Natural killer cell (primary cell): ENCODE results near the gene NECTIN1. TPM values are rescaled to one million over a fixed set of nuclear protein-coding genes. Genes with fewer than 3 reads are reported as not detected.

Experiments used
- ATAC-seq, 3 donors: fragments of 150-1000 bp in 2 of 3; fragments of 200-7000 bp in 1 of 3; cut with Tn5 transposase; 1 replicate in 1 of 3; 2 replicates in 2 of 3; pipeline ENCODE4 v1.10.0; 2021; ENCODE audit warnings: mild to moderate bottlenecking in 2 of 3, moderate library complexity in 2 of 3
- DNase-seq, 2 donors: peaks; one replicate each; pipeline versions ENCODE4 v3.0.0 to v3.0.0-alpha.2; 2013 to 2021; ENCODE audit warnings: mixed read lengths in 1 of 2
- H3K27ac ChIP-seq: one replicate; pipeline ENCODE4 v1.5.1; 2013; ENCODE audit warnings: mild to moderate bottlenecking, low read length
- H3K27me3 ChIP-seq: one replicate; pipeline ENCODE4 v1.6.1; 2013; ENCODE audit warnings: low read length; ENCODE audit not compliant: control insufficient read depth, insufficient read depth
- H3K36me3 ChIP-seq: one replicate; pipeline ENCODE4 v1.6.1; 2013; ENCODE audit warnings: low read length; ENCODE audit not compliant: control insufficient read depth, insufficient read depth
- H3K4me1 ChIP-seq: one replicate; pipeline ENCODE4 v1.6.1; 2013; ENCODE audit warnings: low read length; ENCODE audit not compliant: control insufficient read depth, insufficient read depth
- H3K4me3 ChIP-seq: one replicate; pipeline ENCODE4 v1.5.1; 2013; ENCODE audit warnings: low read length
- H3K9me3 ChIP-seq: one replicate; pipeline ENCODE4 v1.6.1; 2013; ENCODE audit warnings: low read length; ENCODE audit not compliant: control insufficient read depth, insufficient read depth
- H3K27ac Mint-ChIP-seq, 2 donors: one replicate each; pipeline ENCODE4 v1.8.0; 2022; ENCODE audit warnings: mild to moderate bottlenecking in 2 of 2, mixed read lengths in 2 of 2, moderate library complexity in 1 of 2
- H3K27me3 Mint-ChIP-seq, 2 donors: one replicate each; pipeline ENCODE4 v1.8.0; 2022; ENCODE audit warnings: low read depth in 2 of 2, mixed read lengths in 2 of 2
- H3K36me3 Mint-ChIP-seq: one replicate; pipeline ENCODE4 v1.8.0; 2022; ENCODE audit warnings: mixed read lengths
- H3K4me1 Mint-ChIP-seq, 2 donors: one replicate each; pipeline ENCODE4 v1.8.0; 2022; ENCODE audit warnings: mixed read lengths in 2 of 2
- H3K4me3 Mint-ChIP-seq: one replicate; pipeline ENCODE4 v1.8.0; 2022; ENCODE audit warnings: mild to moderate bottlenecking, moderate library complexity, mixed read lengths
- H3K9me3 Mint-ChIP-seq, 2 donors: one replicate each; pipeline ENCODE4 v1.8.0; 2022; ENCODE audit warnings: mixed read lengths in 2 of 2
- CTCF ChIP-seq: fragments of 200-600 bp; IDR thresholded peaks from one replicate; pipeline ENCODE4 v1.8.0; 2022; ENCODE audit warnings: antibody characterized with exemption
- WGBS: methylation state at CpG from one replicate; pipeline ENCODE4 v1.1.7; 2013; ENCODE audit warnings: missing lambda C conversion rate; ENCODE audit not compliant: insufficient coverage; 5-methylcytosine and 5-hydroxymethylcytosine counted together
- intact Hi-C: fragments of 100-400 bp; cut with micrococcal nuclease; formaldehyde crosslinking; loops from one replicate; pipeline ENCODE4 v1.14.2; 2022
- total RNA-seq, 4 donors: library from RNA; stranded (reverse); fragments of 120-200 nt in 1 of 4; gene quantifications; one replicate each; pipeline versions ENCODE4 v1.2.3 to v1.2.4, GENCODE V29; 2013 to 2022

NECTIN1 gene
- total RNA-seq, 3 donors from 2014 or later (not counting 1 experiment from before 2014, with no cell fraction given) = 5.8 to 18.8 (median 7.8) TPM

GRCh38 chr11:119759747-119760412 is 30.9 kb upstream of the NECTIN1 start:
- no peaks in the 10 kb centered on the region for H3K36me3 ChIP-seq
- H3K4me1 ChIP-seq = no peaks in the 10 kb centered on the region
- H3K27ac Mint-ChIP-seq = no peak overlapping the region
- H3K4me1 Mint-ChIP-seq = no peaks in the 10 kb centered on the region
- no peak overlapping the region for H3K4me3 Mint-ChIP-seq
- H3K9me3 ChIP-seq = no peaks in the 10 kb centered on the region
- no peak overlapping the region for H3K27ac ChIP-seq
- H3K36me3 Mint-ChIP-seq = no peaks in the 10 kb centered on the region
- H3K9me3 Mint-ChIP-seq = no peaks in the 10 kb centered on the region
- TF ChIP-seq CTCF = no peak
- ATAC-seq (no peak), DNase-seq (no peak)
- no peaks in the 10 kb centered on the region for H3K27me3 ChIP-seq
- peaks cover 10 to 16% of the 10 kb centered on the region in 2 donors for H3K27me3 Mint-ChIP-seq
- intact Hi-C loops = no loop called here
- H3K4me3 ChIP-seq = no peak overlapping the region
- WGBS = 85% methylated on average over 5 of the region's 5 CpGs

DNA sequence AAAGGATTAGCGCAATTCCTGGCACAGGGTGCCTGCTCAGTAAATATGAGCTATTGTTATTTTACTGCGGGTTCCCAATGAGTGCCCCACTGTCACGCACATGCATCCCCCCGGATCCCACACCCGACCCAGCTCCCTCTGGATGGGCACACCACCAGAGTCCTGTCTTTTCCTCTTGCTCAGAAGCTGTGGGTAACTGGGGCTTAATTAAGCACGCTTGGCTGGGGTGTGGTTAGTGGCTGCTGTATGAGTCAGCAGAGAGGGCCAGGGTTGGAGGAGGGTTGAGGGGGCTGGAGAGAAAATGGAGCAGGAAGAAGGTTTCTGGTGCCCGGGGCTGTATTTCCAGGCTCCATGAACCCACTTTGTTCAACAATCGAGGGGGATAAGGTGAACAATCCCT is 30.3 kb upstream of the NECTIN1 start:
- no peak overlapping the region for H3K27ac ChIP-seq

GRCh38 chr11:119758291-119758690 is 29.3 kb upstream of the NECTIN1 start:
- Mint-ChIP-seq H3K27ac (no peak overlapping the region), H3K4me1 (no peaks in the 10 kb centered on the region), H3K36me3 (no peaks in the 10 kb centered on the region), H3K4me3 (no peak overlapping the region), H3K27me3 (peaks cover 13 to 17% of the 10 kb centered on the region in 2 donors), H3K9me3 (no peaks in the 10 kb centered on the region)
- no peaks in the 10 kb centered on the region for H3K36me3 ChIP-seq
- H3K27ac ChIP-seq = no peak overlapping the region
- no peak overlapping the region for H3K4me3 ChIP-seq
- DNase-seq = no peak
- no peaks in the 10 kb centered on the region for H3K27me3 ChIP-seq
- no peaks in the 10 kb centered on the region for H3K9me3 ChIP-seq
- WGBS = 57% methylated on average over 2 of the region's 2 CpGs
- no peaks in the 10 kb centered on the region for H3K4me1 ChIP-seq
- intact Hi-C loops = no loop called here
- no peak for TF ChIP-seq CTCF
- ATAC-seq = no peak

More for the DNA sequence above, 30.3 kb upstream of the NECTIN1 start:
- no peak for TF ChIP-seq CTCF
- intact Hi-C loops = no loop called here
- Mint-ChIP-seq H3K27ac (no peak overlapping the region), H3K4me3 (no peak overlapping the region), H3K4me1 (no peaks in the 10 kb centered on the region), H3K27me3 (peaks cover 10 to 19% of the 10 kb centered on the region in 2 donors), H3K9me3 (no peaks in the 10 kb centered on the region), H3K36me3 (no peaks in the 10 kb centered on the region)
- 32% methylated on average over 7 of the region's 8 CpGs for WGBS
- Histone ChIP-seq H3K4me3 (no peak overlapping the region), H3K27me3 (no peaks in the 10 kb centered on the region), H3K36me3 (no peaks in the 10 kb centered on the region), H3K4me1 (no peaks in the 10 kb centered on the region), H3K9me3 (no peaks in the 10 kb centered on the region)
- ATAC-seq = no peak
- DNase-seq = no peak

GRCh38 chr11:119757378-119757777 is 28.4 kb upstream of the NECTIN1 start:
- intact Hi-C loops = no loop called here
- no peak for TF ChIP-seq CTCF
- DNase-seq (no peak), ATAC-seq (no peak)
- H3K27ac Mint-ChIP-seq = no peak overlapping the region
- Histone ChIP-seq H3K9me3 (no peaks in the 10 kb centered on the region), H3K4me1 (no peaks in the 10 kb centered on the region), H3K27ac (no peak overlapping the region), H3K36me3 (no peaks in the 10 kb centered on the region), H3K27me3 (no peaks in the 10 kb centered on the region), H3K4me3 (no peak overlapping the region)
- no peaks in the 10 kb centered on the region for H3K9me3 Mint-ChIP-seq
- no peaks in the 10 kb centered on the region for H3K4me1 Mint-ChIP-seq
- 79% methylated on average over 5 of the region's 5 CpGs for WGBS
- H3K27me3 Mint-ChIP-seq = peaks cover 19 to 22% of the 10 kb centered on the region in 2 donors
- H3K36me3 Mint-ChIP-seq = no peaks in the 10 kb centered on the region
- no peak overlapping the region for H3K4me3 Mint-ChIP-seq
